Measurements from ENCODE around the gene AMBRA1. TPM values are rescaled to one million over a fixed set of nuclear protein-coding genes. Genes with fewer than 3 reads are reported as not detected.

AMBRA1 gene
- total RNA-seq, 2 donors from 2014 or later: 35.2 to 42.2 TPM

GRCh38 chr11:46418751-46419150 is 175.1 kb downstream of the AMBRA1 start:
- Histone ChIP-seq H3K27ac (no peak overlapping the region), H3K36me3 (peaks cover 35% of the 10 kb centered on the region), H3K4me1 (ENCODE audit: control insufficient read depth in 1 of 2, low read depth in 2 of 2) (no peaks in the 10 kb centered on the region), H3K27me3 (replicated peaks; ENCODE audit: insufficient read depth) (no peaks in the 10 kb centered on the region), H3K4me3 (no peak overlapping the region), H3K9me3 (no peaks in the 10 kb centered on the region)
- DNase-seq (ENCODE audit: low spot score) (no peak), ATAC-seq (ENCODE audit: insufficient number of reproducible peaks, low FRiP score, low read depth) (no peak)
- TF ChIP-seq CTCF (IDR thresholded peaks at IDR 0.05): no peak

GRCh38 chr11:46417711-46418110 is 176.1 kb downstream of the AMBRA1 start:
- H3K4me1 ChIP-seq (ENCODE audit: control insufficient read depth in 1 of 2, low read depth in 2 of 2): no peaks in the 10 kb centered on the region
- no peaks in the 10 kb centered on the region for H3K9me3 ChIP-seq
- no peaks in the 10 kb centered on the region for H3K27me3 ChIP-seq (replicated peaks; ENCODE audit: insufficient read depth)
- H3K4me3 ChIP-seq: no peak overlapping the region
- DNase-seq (ENCODE audit: low spot score) (no peak), ATAC-seq (ENCODE audit: insufficient number of reproducible peaks, low FRiP score, low read depth) (no peak)
- TF ChIP-seq CTCF (IDR thresholded peaks at IDR 0.05): no peak
- H3K36me3 ChIP-seq: peaks cover 41% of the 10 kb centered on the region
- H3K27ac ChIP-seq: no peak overlapping the region

GRCh38 chr11:46414879-46415278 is 178.9 kb downstream of the AMBRA1 start:
- Histone ChIP-seq H3K4me1 (ENCODE audit: control insufficient read depth in 1 of 2, low read depth in 2 of 2) (no peaks in the 10 kb centered on the region), H3K9me3 (no peaks in the 10 kb centered on the region), H3K4me3 (no peak overlapping the region), H3K36me3 (peaks cover 51% of the 10 kb centered on the region), H3K27me3 (replicated peaks; ENCODE audit: insufficient read depth) (no peaks in the 10 kb centered on the region), H3K27ac (no peak overlapping the region)
- DNase-seq (ENCODE audit: low spot score) (no peak), ATAC-seq (ENCODE audit: insufficient number of reproducible peaks, low FRiP score, low read depth) (no peak)
- TF ChIP-seq CTCF (IDR thresholded peaks at IDR 0.05): no peak

GRCh38 chr11:46414466-46414796 is 179.4 kb downstream of the AMBRA1 start:
- H3K4me3 ChIP-seq: no peak overlapping the region
- no peaks in the 10 kb centered on the region for H3K9me3 ChIP-seq
- ATAC-seq (ENCODE audit: insufficient number of reproducible peaks, low FRiP score, low read depth): no peak
- DNase-seq (ENCODE audit: low spot score): no peak
- H3K27me3 ChIP-seq (replicated peaks; ENCODE audit: insufficient read depth): no peaks in the 10 kb centered on the region
- H3K27ac ChIP-seq: no peak overlapping the region
- H3K36me3 ChIP-seq: peaks cover 54% of the 10 kb centered on the region
- TF ChIP-seq CTCF (IDR thresholded peaks at IDR 0.05): no peak
- no peaks in the 10 kb centered on the region for H3K4me1 ChIP-seq (ENCODE audit: control insufficient read depth in 1 of 2, low read depth in 2 of 2)

GRCh38 chr11:46413760-46414465 is 179.9 kb downstream of the AMBRA1 start:
- DNase-seq (ENCODE audit: low spot score): no peak
- Histone ChIP-seq H3K36me3 (peaks cover 59% of the 10 kb centered on the region), H3K9me3 (no peaks in the 10 kb centered on the region), H3K27me3 (replicated peaks; ENCODE audit: insufficient read depth) (no peaks in the 10 kb centered on the region), H3K4me1 (ENCODE audit: control insufficient read depth in 1 of 2, low read depth in 2 of 2) (no peaks in the 10 kb centered on the region), H3K4me3 (no peak overlapping the region), H3K27ac (no peak overlapping the region)
- no peak for ATAC-seq (ENCODE audit: insufficient number of reproducible peaks, low FRiP score, low read depth)
- TF ChIP-seq CTCF (IDR thresholded peaks at IDR 0.05): no peak
